SW 1271 (cell line): Measurements from ENCODE around the gene SLC39A11.
A peak's percentile ranks its signal among the peaks of the same experiment; 100 is the strongest.
"Not testable (repeated sequence)": the region's sequence is repeated elsewhere in the genome, so short reads cannot be mapped to it uniquely, and the experiment has no call there.

Source experiments
- DNase-seq, 2 experiments: peaks; one replicate each; lab custom pipeline; 2025; lab: John Stamatoyannopoulos, UW

The SLC39A11 gene

DNA sequence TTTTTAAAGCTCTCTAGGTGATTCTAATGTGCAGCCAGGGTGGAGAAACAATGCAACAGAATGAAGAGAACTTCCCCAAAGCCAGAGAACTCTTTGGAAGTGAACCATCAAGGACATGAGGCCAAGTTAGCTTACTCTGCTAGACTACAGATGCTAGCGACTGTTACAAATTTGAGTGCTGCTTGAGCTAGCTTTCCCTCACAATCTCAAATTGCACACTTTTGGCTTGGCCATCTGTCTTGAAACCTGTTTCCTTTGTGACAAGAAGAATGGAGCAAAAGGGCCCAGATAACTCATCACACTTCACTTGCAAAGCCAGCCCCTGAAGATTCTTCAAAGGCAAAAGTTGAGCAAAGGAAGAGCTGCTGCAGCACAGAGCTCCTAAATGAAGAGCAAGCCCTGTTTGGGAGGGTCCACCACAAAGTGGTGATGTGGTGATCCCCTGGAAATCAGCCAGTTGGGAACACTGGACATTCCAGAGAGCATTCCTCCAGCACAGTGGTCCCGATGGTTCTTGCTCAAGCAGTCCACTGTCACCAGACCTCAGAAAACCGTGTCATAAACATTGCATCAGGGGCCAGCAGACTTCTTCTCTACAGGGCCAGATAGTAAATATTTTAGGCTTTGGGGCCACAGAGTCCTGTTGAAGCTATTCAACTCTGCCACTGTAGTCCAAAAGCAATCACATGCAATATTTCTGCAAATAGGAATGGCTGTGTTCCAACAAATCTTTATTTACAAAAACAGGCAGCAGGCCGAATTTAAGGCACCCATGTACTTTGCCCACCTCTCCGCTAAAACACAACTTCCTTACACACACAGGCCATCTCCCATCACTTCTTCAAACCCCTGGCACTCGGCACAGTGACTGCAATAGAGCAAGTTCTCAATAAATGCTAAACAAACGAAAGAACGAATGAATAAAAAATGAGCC is 21.2 kb downstream of the SLC39A11 start:
- no peak for DNase-seq

DNA sequence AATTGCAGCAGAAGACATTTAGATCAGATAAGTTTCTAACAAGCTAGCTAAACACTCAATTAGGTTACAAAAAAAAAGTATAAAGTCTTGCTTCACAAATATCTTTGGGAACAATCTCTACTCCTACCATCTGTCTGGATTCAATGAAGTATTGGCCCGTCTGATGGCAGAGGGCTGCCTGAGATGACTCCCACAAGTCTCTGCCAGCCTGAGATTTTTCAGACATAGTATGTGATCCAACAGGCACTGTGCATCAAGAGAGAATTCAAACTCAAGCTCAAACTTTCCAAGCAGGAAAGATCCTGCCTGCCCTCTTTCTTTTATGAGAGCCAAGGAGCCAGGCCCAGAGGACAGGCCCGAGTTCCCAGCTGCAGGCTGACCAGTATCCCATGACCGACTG is 22.6 kb downstream of the SLC39A11 start:
- DNase-seq, result no peak

DNA sequence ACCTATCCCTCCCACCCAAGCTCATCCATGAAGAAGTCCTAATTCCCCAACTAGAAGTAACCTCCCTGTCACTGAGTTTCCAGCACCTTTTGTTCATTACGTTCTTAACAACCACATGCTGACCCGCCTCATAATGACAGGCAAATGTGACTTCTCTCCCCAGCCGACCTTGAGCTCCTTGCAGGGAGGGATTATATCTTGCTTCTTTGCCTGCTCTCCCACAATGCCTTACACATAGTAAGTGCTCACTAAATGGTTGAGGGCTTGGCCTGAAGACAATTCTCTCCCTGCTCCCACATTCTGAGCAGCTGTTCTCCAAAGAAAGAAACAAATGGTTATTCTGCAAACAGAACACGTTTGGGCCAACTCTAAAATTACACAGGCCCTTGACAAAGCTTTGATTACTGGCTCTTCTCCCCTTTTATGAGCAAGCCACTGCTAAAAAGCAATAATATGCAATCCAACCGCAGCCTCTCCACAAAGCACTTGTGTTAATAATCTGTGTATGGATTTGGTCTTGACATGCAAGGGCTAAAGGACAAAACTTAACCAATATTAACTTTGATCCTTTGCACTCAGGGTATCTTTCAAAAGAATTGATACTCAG is 23.2 kb downstream of the SLC39A11 start:
- DNase-seq, result no peak

DNA sequence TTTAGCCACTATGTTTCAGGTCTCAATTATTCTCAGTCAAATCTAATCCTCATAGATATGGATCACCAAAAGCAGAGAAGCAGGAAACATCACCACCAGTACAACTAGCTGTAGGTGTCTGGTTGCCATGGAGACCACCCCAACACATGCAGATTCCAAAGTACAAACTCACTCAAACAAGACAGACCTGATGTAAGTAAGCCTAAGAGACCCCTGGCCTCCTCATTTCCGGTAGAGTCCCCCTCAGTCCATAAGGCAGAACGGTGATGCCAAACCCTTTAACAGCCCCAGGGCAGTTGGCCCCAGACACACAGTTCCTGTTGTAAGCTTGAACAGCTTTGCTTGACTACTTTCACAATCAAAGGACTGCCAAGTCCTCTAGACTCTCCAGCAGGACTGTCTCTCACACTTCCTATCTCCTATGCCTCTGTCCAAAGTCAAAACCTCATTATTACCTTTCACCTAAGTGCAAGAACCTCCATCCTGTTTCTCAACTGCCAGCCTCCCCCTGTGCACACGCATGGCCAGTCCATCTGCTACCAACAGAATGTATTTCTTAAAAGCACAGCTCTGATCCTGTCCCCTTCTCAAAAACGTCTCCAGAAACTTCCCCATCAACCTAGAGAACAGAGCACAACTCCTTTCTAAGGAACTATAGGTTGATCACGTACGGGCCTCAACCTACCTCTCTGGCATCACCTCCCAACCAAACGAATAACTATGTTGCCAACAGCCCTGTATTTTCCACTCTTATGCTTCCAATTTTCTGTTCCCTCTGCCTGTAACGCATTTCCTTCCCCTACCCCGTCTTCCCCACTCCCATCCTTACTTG is 23.9 kb downstream of the SLC39A11 start:
- DNase-seq, result no peak

DNA sequence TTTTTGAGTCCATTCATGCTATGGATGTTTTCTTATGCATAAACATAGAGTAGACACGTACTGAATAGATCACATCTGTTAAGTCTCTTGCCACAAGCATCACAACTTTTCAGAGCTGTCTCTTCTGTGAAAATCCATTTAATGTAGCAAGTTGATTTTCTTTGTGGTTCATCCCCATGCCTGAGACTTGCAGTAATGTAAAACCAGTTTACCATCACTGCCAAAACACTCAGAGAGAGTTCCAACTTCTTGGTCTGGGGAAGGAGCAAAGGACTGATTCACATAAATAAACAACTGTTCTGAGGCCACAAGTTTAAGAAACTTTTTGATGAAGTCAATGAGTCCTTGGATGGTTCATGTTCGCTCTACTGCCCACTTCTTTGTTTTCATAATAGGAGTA is 24.8 kb downstream of the SLC39A11 start:
- not testable (repeated sequence) for DNase-seq

DNA sequence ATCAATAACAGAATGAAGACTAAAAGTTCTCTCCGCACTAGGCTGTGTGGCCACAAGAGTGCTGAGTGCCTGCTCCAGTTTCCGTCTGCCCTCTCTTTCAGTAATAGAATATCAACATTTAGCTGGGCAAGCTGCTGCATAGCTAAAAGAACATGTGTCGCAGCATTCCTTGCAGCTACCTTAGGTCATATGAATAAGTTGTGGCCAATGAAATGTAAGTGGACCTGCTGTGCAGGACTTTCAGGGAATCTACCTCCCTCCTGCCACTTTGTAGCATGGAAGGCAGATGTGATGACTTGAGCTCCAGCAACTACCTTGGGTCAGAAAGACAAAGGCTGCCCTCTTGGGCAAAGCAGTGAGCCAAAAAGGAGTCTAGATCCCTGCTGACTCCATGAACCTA is 25.4 kb downstream of the SLC39A11 start:
- DNase-seq, result no peak

DNA sequence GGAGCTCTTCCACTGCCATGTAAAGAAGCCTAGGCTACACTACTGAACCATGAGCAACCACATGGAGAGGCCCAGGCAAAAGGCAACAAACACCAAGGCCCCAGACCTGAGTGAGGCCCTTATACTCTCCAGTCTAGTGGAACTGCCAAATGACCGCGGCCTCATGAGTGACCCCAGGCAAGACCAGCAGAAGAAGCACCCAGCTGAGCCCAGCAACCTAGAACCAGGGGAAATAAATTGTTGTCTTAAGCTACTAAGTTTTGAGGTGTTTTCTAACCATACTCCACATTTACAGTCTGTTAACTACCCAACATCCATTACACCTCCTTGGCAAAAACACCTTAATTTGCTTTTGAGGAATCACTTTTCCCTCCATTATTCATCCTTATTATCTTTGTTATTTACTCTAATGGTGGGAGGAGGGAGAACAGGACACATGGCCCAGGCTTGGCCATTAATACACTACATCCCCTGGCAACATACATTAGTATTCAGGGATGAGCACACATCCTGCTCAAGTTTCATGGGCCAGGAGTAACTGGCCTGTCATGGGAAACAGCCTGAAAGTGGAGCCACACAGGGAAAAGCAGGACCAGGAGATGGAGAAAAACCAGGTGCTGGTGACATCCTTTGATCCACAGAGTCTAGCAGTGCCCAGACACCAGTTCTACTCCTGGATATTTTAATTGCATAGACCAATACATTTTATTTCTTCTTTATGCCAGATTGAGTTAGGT is 26.2 kb downstream of the SLC39A11 start:
- no peak for DNase-seq

DNA sequence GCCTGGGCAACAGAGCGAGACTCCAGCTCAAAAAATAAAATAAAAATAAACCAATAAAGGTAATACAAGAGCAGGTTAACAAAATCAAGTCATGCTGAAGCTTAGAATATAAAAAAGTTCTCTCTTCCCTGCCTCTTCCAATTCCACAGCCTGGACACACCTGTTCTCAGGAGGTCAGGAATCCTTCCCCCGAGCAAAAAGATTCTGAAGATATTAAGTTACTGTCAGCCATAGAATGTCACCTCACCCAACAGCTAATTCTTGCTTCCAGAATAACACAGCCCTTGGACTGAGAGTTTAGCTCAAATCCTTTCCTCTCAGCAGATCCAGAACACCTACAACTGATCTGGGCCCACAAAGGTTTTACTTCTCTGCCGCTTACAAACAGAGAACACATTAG is 27.1 kb downstream of the SLC39A11 start:
- DNase-seq, result no peak

DNA sequence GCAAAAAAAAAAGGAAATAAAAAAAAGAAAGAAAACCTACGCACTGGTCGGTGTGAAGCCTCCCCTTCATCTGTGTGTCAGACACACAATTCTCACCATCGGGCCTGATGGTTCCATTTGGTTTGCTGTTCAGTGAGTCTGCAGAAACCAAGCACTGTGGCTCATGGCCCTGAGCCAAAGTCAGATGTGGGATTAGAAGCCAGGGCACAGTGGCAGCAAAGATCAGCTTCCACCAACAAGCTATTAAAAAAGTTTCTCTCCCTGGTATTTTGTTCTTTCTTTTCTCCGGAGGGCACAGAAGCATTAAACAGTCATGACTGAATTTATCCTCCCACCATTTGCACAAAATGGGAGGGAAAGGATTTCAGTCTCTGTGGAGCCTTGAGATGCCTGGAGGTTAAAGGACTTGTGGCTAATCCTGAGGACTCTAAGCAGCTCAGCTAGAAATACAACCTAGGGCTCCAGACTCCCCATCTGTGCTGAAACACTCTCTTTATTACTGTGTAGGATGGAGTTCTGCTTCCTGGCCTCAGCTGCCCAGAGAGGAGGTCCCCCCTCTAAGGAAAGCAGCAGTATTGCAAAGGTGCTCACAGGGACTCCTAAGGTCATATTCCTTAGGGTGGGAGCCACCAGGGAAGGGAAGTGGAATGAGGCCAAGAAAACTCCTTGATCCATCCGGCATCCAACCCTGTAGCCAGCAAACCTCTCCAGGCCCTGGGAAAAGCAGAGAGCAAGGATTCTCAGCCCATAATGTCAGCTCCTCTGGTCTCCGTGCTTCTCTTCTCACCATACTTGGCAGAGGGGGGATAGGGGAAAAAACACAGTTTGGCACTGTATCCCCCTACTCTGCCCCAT is 28.2 kb downstream of the SLC39A11 start:
- no peak for DNase-seq

DNA sequence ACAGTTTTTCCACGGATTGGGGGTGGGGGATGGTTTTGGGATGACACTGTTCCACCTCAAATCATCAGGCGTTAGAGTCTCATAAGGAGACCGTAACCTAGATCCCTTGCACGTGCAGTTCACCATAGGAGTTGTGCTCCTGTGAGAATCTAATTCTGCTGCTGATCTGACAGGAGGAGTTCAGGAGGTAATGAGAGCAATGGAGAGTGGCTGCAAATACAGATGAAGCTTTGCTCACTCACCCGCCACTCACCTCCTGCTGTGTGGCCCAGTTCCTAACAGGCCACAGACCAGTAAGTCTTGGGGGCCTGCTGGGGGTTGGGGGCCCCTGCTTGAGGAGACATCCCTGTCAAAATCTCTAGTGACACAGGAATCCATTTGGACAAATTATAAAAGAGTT is 29.8 kb downstream of the SLC39A11 start:
- DNase-seq, result no peak

DNA sequence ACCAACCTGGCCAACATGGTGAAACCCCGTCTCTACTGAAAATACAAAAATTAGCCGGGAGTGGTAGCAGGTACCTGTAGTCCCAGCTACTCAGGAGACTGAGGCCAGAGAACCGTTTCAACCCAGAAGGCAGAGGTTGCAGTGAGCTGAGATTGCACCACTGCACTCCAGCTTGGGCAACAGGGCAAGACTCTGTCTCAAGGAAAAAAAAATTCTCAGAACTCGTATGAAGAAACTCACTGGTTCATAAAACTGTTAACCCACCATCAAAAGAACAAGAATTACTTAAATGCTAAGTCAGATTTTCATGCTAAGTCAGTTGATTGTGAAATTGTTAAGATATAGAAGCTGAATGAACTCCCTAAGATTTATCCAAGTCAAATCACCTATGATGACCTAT is 31.3 kb downstream of the SLC39A11 start:
- no peak for DNase-seq

DNA sequence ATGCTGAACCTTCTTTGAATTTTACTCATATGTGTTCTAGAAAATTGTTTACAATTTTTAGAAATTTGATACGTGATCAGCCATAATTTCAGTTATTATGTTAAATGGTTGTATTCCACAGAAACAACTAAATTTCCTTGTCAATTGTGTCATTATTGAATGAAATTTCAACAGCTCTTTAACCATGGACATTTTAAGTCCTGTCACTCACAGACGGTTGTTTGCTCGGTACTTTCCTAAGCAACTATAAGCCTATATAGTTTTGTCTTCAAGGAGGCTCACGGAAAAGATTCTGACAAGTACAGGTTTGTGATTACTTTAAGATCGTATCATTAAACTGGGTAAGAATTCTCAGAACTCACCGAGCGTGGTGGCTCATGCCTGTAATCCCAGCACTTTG is 31.8 kb downstream of the SLC39A11 start:
- DNase-seq, result no peak

DNA sequence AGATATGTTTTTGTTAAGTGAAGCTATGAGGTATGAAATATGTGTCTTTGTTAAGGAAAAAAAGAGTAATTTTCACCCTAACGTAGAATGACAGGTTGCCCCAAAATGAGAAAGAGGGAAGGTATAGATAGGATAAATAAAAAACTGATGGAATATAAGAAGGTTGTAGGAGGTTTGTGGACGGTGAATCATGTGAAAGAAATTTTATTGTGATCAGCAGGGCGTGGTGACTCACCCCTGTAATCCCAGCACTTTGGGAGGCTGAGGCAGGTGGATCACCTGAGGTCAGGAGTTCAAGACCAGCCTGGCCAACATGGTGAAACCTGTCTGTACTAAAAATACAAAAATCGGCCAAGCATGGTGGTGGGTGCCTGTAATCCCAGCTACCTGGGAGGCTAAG is 32.8 kb downstream of the SLC39A11 start:
- DNase-seq, result peak in 1 of 2 experiments; percentile 11

DNA sequence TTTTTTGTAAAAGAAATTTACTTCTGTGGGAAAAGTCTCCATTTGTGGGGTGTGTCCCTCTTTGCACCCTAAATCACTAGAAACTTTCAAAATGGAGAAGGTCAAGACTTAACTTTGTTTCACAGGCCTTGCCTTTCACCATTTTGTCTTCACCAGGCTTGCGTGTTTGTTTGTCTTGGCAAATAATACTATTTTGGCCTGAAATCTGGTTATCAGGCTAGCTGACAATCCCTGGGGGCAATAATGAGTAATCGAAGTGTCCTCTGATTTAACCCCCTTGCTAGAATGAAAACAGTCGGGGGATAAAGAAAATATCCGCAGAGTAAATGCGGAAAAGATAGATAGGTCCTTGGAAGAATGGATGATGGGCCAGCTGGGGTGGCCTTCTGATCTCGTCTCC is 34.5 kb downstream of the SLC39A11 start:
- DNase-seq, result no peak

DNA sequence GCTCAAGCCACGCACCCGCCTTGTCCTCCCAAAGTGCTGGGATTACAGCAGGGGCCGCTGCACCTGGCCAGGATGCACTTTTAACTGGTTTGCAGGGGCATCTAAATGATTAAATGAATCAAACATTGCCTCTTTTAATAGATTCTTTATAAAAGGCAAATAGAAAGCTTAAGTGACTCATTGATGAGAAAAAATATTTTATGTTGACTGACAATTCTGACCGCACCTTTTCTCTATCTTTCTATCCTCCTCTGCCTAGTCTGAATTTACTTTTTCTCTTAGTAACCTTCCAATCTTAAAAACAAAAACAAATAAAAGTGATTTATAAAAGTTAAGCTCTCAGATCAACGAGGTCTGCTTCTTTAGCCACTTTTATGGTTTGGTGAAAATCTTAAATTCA is 35.3 kb downstream of the SLC39A11 start:
- no peak for DNase-seq

DNA sequence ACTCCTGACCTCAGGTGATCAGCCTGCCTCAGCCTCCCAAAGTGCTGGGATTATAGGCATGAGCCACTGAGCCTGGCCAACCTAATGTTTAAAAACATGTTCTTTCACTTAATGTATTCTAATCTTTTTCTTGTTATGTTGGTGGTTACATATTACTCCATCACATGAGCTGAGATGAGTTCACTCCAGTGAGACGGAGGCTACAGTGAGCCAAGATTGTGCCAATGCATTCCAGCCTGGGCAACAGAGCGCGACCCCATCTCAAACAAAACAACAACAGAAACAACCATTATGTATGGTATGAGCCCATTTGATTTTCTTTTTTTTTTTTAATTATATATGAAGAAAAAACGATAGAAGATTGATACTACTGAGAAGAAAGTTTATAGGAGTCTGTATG is 39.6 kb downstream of the SLC39A11 start:
- no peak for DNase-seq

DNA sequence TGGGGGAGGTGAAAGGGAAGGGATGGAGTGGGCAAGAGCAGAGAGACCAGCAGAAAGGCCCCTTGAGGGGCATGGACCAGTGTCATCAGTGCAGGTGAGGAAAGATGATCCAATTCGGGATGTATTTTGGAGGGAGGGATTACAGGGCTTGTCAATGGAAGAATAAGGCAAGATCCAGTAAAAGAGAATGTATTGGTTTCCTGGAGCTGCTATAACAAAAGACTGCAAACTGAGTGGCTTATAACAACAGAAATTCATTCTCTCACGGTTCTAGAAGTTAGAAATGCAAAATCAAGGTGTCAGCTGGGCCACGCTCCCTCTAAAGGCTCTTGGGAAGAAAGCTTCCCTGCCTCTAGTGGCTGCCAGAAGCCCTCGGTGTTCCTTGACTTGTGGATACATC is 41.7 kb downstream of the SLC39A11 start:
- DNase-seq, result no peak

DNA sequence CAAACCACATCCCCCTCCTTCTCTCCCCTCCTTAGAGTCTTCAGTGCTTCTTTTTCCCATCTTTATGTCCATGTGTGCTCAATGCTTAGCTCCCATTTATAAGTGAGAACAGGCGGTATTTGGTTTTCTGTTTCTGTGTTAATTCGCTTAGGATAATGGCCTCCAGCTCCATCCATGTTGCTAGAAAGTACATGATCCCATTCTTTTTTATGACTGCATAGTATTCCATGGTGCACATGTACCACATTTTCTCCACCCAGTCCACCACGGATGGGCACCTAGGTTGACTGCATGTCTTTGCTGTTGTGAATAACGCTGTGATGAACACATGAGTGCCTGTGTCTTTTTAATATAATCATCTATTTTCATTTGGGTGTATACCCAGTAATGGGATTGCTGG is 44.3 kb downstream of the SLC39A11 start:
- no peak for DNase-seq

DNA sequence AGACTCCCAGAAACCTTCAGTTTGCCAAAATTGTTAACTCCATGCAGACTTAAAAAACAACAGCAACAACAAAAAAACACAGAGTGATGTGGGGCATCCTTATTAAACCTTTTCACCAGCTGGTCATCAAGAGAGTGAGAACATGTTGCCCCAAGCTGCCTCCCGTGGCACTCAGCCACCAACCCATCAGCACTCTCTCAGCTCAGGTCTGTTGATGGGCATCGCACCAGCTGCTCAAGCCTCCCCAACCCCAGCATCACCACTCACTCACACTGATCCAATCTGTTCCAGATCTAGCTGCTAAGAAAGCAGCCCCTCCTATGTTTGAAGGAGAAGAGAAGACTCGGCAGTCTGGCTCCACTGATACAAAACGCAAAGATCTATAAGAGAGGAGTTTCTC is 46.8 kb downstream of the SLC39A11 start:
- no peak for DNase-seq

DNA sequence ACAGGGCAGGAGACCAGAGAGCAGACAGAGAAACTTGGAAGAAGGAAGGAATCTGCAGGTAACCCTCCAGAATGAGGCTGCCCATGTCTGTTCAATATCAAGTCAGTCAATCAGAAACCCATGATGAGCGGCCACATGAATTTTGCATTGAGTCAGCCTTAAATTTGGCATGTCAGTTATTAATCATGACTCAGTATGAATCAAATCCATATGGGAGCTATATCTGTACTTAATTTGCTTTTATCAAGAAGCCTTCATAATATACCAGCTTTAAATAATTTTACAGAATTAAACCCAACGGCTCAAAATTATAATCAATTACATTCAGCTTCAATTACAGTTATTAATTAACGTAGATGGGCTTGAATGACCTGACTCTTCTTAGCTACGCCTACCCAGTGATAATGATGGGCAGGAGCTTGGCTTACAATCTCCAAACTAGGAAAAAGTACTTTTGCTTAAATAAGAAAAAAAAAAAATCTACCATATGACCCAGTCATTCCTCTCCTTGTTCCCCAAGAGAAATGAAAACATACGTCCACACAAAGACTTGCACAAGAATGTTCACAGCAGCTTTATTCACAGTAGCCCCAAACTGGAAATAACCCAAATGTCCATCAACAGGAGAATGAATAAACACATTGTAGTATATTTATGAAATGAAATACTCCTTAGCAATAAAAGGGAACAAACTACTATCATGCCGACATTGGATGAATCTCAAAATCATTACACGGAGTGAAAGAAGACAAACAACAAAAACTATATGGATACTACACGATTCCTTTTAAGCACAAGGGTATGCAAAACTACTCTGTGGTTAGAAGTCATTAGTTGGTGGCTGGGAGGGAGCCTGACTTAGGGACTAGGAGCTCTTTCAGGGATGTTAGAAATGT is 48.6 kb downstream of the SLC39A11 start:
- no peak for DNase-seq
